Lung (tissue), 12 donors: ENCODE measurements around the gene ZDHHC3. TPM values are rescaled to one million over a fixed set of nuclear protein-coding genes. Genes with fewer than 3 reads are reported as not detected.
A peak's percentile ranks its signal among the peaks of the same experiment; 100 is the strongest.
"Not testable (repeated sequence)": the region's sequence is repeated elsewhere in the genome, so short reads cannot be mapped to it uniquely, and the experiment has no call there.

Source experiments
- ATAC-seq: fragments of 200-7000 bp; cut with Tn5 transposase; one replicate; pipeline ENCODE4 v1.9.1; 2020; ENCODE audit warnings: moderate number of reproducible peaks; ENCODE audit not compliant: insufficient read depth, low FRiP score
- DNase-seq, 3 donors: peaks; one replicate each; pipeline ENCODE4 v3.0.0-alpha.2; 2013 to 2017
- H3K27ac ChIP-seq, 2 donors: one replicate each; pipeline ENCODE4 v1.5.1; 2013; ENCODE audit warnings: mild to moderate bottlenecking in 2 of 2, moderate library complexity in 2 of 2, control low read depth in 1 of 2, inconsistent platforms in 1 of 2, low read depth in 1 of 2, low read length in 1 of 2
- H3K27me3 ChIP-seq, 3 donors: one replicate each; pipeline ENCODE4 v1.5.1; 2013; ENCODE audit warnings: low read length in 2 of 3; ENCODE audit not compliant: control insufficient read depth in 3 of 3, insufficient read depth in 3 of 3
- H3K36me3 ChIP-seq, 4 donors: one replicate each; pipeline ENCODE4 v1.5.1; 2013; ENCODE audit warnings: low read length in 4 of 4, mild to moderate bottlenecking in 1 of 4, moderate library complexity in 1 of 4; ENCODE audit not compliant: control insufficient read depth in 4 of 4, insufficient read depth in 4 of 4
- H3K4me1 ChIP-seq, 5 donors: one replicate each; pipeline ENCODE4 v1.5.1; 2013; ENCODE audit warnings: low read length in 5 of 5, mild to moderate bottlenecking in 2 of 5, moderate library complexity in 1 of 5; ENCODE audit not compliant: control insufficient read depth in 5 of 5, insufficient read depth in 5 of 5
- H3K4me3 ChIP-seq: one replicate; pipeline ENCODE4 v1.5.1; 2013; ENCODE audit warnings: mild to moderate bottlenecking, control low read depth, moderate library complexity
- H3K9ac ChIP-seq, 2 donors: one replicate each; pipeline ENCODE4 v1.5.1; 2013; ENCODE audit warnings: low read length in 2 of 2, control low read depth in 1 of 2; ENCODE audit not compliant: insufficient read depth in 1 of 2
- H3K9me3 ChIP-seq, 4 donors: one replicate each; pipeline ENCODE4 v1.5.1; 2013; ENCODE audit warnings: low read length in 3 of 4, mild to moderate bottlenecking in 1 of 4, moderate library complexity in 1 of 4; ENCODE audit not compliant: control insufficient read depth in 4 of 4, insufficient read depth in 3 of 4
- CTCF ChIP-seq: IDR thresholded peaks from 2 replicates; pipeline ENCODE4 v1.5.1; 2012; ENCODE audit warnings: mild to moderate bottlenecking; ENCODE audit errors: control extremely low read depth, extremely low read depth
- WGBS, 2 donors: extraction: QIAGEN DNeasy Blood & Tissue Kit; methylation state at CpG; one replicate each; pipeline ENCODE4 v1.1.7; 2013; 5-methylcytosine and 5-hydroxymethylcytosine counted together
- polyA plus RNA-seq, 2 donors: library from polyadenylated mRNA; stranded (reverse); fragments of 200-250 nt; gene quantifications; one replicate each; pipeline ENCODE4 v1.2.1, GENCODE V29; 2013
- total RNA-seq, 2 donors: library from RNA; depleted of rRNA in 1 of 2; stranded (reverse); fragments of >200 nt in 1 of 2; gene quantifications; one replicate each; pipeline ENCODE4 v1.2.1, GENCODE V29; 2014 to 2021
- donor health status: control.
- donor health status: control.
- donor health status: Bipolar disorder and iron deficiency.
- donor health status: healthy.
- donor health status: DM: yes; HTN: yes; CAD: no.

ZDHHC3 gene
- total and polyA plus RNA-seq, 4 donors = 49.8 to 96.2 (median 78.0) TPM

GRCh38 chr3:44988073-44988472 lies 12.1 kb upstream of the ZDHHC3 start:
- no peaks in the 10 kb centered on the region for H3K9me3 ChIP-seq
- no peak for ATAC-seq
- no peaks in the 10 kb centered on the region for H3K27me3 ChIP-seq
- H3K27ac ChIP-seq = no peak overlapping the region
- DNase-seq = peak in 2 of 3 donors; percentile 28 to 41
- peaks cover 0 to 17% (median 7%) of the 10 kb centered on the region in 5 donors for H3K4me1 ChIP-seq
- H3K4me3 ChIP-seq = no peak overlapping the region
- no peak for TF ChIP-seq CTCF
- H3K9ac ChIP-seq = no peak overlapping the region
- peaks cover 11 to 25% (median 13%) of the 10 kb centered on the region in 4 donors for H3K36me3 ChIP-seq
- 97 to 99% methylated on average over 2 of the region's 2 CpGs for WGBS, 2 donors

DNA sequence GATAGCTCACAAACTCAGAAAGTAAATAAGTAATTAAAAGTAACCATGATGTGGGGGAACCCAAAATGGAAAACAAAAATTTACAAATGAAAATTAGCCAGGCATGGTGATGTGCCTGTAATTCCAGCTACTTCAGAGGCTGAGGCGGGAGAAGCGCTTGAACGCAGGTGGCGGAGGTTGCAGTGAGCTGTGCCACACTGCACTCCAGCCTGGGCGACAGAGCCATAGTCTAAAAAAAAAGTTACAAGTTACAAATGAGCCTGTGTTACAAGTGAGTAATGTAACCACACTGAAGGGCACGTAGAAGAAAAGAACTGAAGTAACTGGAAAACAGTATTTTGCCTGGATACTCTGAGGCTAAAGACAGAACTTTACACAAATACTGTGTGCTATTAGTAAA lies 11.4 kb upstream of the ZDHHC3 start:
- 83 to 91% methylated on average over 6 of the region's 6 CpGs for WGBS, 2 donors
- DNase-seq (peak in 1 of 3 donors; percentile 22), ATAC-seq (no peak)
- H3K4me1 ChIP-seq = peaks cover 0 to 20% (median 7%) of the 10 kb centered on the region in 5 donors
- no peak overlapping the region for H3K27ac ChIP-seq
- no peaks in the 10 kb centered on the region for H3K27me3 ChIP-seq
- no peaks in the 10 kb centered on the region for H3K9me3 ChIP-seq
- no peak for TF ChIP-seq CTCF
- H3K36me3 ChIP-seq = peaks cover 11 to 19% (median 13%) of the 10 kb centered on the region in 4 donors
- no peak overlapping the region for H3K4me3 ChIP-seq
- no peak overlapping the region for H3K9ac ChIP-seq

DNA sequence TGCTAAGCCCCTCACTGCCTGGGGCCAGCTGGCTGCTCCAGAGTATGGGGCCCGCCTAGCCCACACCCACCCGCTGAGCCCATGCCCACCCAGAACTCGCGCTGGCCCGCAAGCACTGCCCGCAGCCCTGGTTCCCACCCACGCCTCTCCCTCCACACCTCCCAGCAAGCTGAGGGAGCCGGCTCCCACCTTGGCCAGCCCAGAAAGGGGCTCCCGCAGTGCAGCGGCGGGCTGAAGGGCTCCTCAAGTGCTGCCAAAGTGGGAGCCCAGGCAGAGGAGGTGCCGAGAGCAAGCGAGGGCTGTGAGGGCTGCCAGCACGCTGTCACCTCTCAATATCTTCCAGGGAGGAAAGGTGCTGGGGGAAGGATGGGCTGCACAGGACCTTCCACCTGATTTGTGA lies 10.4 kb upstream of the ZDHHC3 start:
- not testable (repeated sequence) for DNase-seq, ATAC-seq, H3K4me3 ChIP-seq, H3K9ac ChIP-seq, H3K27me3 ChIP-seq, H3K9me3 ChIP-seq, H3K27ac ChIP-seq
- Histone ChIP-seq H3K4me1 (peaks cover 0 to 24% (median 7%) of the 10 kb centered on the region in 5 donors), H3K36me3 (peaks cover 6 to 12% (median 8%) of the 10 kb centered on the region in 4 donors)
- WGBS, 2 donors = 82 to 90% methylated on average over 14 of the region's 14 CpGs

- no peak overlapping the region for H3K4me3 ChIP-seq
- H3K27ac ChIP-seq = no peak overlapping the region
- no peaks in the 10 kb centered on the region for H3K27me3 ChIP-seq
- DNase-seq (no peak), ATAC-seq (no peak)
- 85 to 88% methylated on average over 2 of the region's 2 CpGs for WGBS, 2 donors
- TF ChIP-seq CTCF = no peak
- peaks cover 0 to 1% (median 0%) of the 10 kb centered on the region in 4 donors for H3K36me3 ChIP-seq
- no peak overlapping the region for H3K9ac ChIP-seq
- no peaks in the 10 kb centered on the region for H3K9me3 ChIP-seq
- H3K4me1 ChIP-seq = peaks cover 0 to 33% (median 7%) of the 10 kb centered on the region in 5 donors
Measured at GRCh38 chr3:44984335-44984734, 8.4 kb upstream of the ZDHHC3 start.
